ENCODE data around the gene MAGI2. TPM values are rescaled to one million over a fixed set of nuclear protein-coding genes. Genes with fewer than 3 reads are reported as not detected.

Gene MAGI2
- polyA plus RNA-seq, 3 donors = 0.03 to 0.11 TPM; not detected in 1

DNA sequence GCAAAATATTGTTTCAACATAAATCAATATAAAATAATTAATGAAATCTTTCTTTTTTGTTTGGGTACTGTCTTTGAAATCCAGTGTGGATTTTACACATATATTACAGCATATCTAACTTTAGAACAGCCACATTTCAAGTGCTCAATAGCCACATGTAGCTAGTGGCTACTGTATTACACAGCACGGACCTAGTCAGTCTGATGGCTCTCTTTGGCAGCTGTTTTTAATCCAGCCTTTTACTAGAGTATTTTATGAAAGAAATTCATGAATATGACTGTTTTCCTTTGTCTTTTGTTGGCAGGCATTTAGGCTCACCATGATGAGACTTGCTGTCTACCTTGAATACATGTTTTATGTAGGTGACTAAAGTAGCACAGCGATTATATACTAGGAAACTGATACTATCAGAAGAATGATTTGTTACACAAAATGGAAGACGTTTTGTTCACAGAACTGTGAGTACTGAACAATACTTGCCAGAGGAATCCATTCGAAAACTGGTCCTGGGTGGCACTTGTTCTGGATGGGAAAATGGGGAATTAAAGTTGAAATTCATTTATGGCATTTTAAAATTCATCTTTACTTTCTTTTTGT lies 1268.2 kb downstream of the MAGI2 start:
- intact Hi-C loops (cut with micrococcal nuclease) = no loop called here

DNA sequence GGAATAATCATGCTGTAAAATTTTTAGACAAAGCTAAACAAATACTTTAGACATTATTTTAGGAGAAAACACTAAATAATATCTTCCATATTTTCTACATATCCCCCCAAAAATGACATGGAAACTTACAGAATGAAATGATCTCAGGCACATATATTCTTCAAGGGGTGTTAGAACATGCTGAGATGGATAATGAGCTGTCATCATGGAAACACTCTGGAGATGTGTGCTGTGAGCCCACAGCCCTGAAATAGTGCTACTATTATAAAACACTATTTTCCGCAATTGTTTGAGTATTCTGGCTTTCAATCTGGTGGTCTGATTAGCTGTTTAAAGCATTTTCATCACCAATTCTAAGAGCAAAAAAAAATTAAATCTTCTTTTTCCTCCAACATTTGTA lies 1269.2 kb downstream of the MAGI2 start:
- Histone ChIP-seq H3K79me2 (ENCODE audit: insufficient read depth, low read length) (no peaks in the 10 kb centered on the region), H3K4me3 (replicated peaks in 1 of 3; ENCODE audit: low read depth in 2 of 3, low read length in 3 of 3) (no peak overlapping the region), H3K9me3 (replicated peaks in 1 of 2; ENCODE audit: control insufficient read depth in 1 of 2, insufficient read depth in 1 of 2, low read length in 2 of 2) (peaks cover 0 to 5% of the 10 kb centered on the region in 2 donors), H3K4me2 (replicated peaks; ENCODE audit: extremely low read depth, low read length, poor library complexity, severe bottlenecking) (no peak overlapping the region), H2AFZ (ENCODE audit: insufficient read depth, low read depth, low read length, poor library complexity, severe bottlenecking) (no peak overlapping the region), H4K20me1 (ENCODE audit: insufficient read depth, low read length) (no peaks in the 10 kb centered on the region), H3K27ac (ENCODE audit: low read depth in 1 of 2, low read length in 2 of 2) (no peak overlapping the region), H3K36me3 (replicated peaks in 1 of 2; ENCODE audit: control insufficient read depth in 1 of 2, insufficient read depth in 2 of 2, low read length in 2 of 2) (no peaks in the 10 kb centered on the region), H3K27me3 (ENCODE audit: control insufficient read depth in 2 of 2, insufficient read depth in 2 of 2, low read length in 2 of 2) (no peaks in the 10 kb centered on the region), H3K4me1 (ENCODE audit: control insufficient read depth in 1 of 2, insufficient read depth in 2 of 2, low read length in 2 of 2) (no peaks in the 10 kb centered on the region), H3K9ac (ENCODE audit: insufficient read depth, low read length, poor library complexity, severe bottlenecking) (no peak overlapping the region)
- TF ChIP-seq, protein P1, sequence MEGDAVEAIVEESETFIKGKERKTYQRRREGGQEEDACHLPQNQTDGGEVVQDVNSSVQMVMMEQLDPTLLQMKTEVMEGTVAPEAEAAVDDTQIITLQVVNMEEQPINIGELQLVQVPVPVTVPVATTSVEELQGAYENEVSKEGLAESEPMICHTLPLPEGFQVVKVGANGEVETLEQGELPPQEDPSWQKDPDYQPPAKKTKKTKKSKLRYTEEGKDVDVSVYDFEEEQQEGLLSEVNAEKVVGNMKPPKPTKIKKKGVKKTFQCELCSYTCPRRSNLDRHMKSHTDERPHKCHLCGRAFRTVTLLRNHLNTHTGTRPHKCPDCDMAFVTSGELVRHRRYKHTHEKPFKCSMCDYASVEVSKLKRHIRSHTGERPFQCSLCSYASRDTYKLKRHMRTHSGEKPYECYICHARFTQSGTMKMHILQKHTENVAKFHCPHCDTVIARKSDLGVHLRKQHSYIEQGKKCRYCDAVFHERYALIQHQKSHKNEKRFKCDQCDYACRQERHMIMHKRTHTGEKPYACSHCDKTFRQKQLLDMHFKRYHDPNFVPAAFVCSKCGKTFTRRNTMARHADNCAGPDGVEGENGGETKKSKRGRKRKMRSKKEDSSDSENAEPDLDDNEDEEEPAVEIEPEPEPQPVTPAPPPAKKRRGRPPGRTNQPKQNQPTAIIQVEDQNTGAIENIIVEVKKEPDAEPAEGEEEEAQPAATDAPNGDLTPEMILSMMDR (IDR thresholded peaks at IDR 0.05) = no peak
- no peaks in the 10 kb centered on the region for H3K4me1 Mint-ChIP-seq
- no peak overlapping the region for H3K27ac Mint-ChIP-seq
- no peaks in the 10 kb centered on the region for H3K27me3 Mint-ChIP-seq (ENCODE audit: low read depth in 3 of 3)
- H3K36me3 Mint-ChIP-seq = no peaks in the 10 kb centered on the region
- H3K9me3 Mint-ChIP-seq = peaks cover 0 to 5% (median 0%) of the 10 kb centered on the region in 7 donors
- no peak for DNase-seq
- no CpG with 5 or more reads among the region's 1 CpG for WGBS (ENCODE audit: insufficient coverage)
- no peak overlapping the region for H3K4me3 Mint-ChIP-seq
- intact Hi-C loops (cut with micrococcal nuclease) = no loop called here

More for the DNA sequence above, 1268.2 kb downstream of the MAGI2 start:
- Histone ChIP-seq H3K4me2 (replicated peaks; ENCODE audit: extremely low read depth, low read length, poor library complexity, severe bottlenecking) (no peak overlapping the region), H3K36me3 (replicated peaks in 1 of 2; ENCODE audit: control insufficient read depth in 1 of 2, insufficient read depth in 2 of 2, low read length in 2 of 2) (no peaks in the 10 kb centered on the region), H3K4me1 (ENCODE audit: control insufficient read depth in 1 of 2, insufficient read depth in 2 of 2, low read length in 2 of 2) (no peaks in the 10 kb centered on the region), H3K27me3 (ENCODE audit: control insufficient read depth in 2 of 2, insufficient read depth in 2 of 2, low read length in 2 of 2) (no peaks in the 10 kb centered on the region), H3K27ac (ENCODE audit: low read depth in 1 of 2, low read length in 2 of 2) (no peak overlapping the region), H3K4me3 (replicated peaks in 1 of 3; ENCODE audit: low read depth in 2 of 3, low read length in 3 of 3) (no peak overlapping the region), H3K79me2 (ENCODE audit: insufficient read depth, low read length) (no peaks in the 10 kb centered on the region), H3K9me3 (replicated peaks in 1 of 2; ENCODE audit: control insufficient read depth in 1 of 2, insufficient read depth in 1 of 2, low read length in 2 of 2) (peaks cover 0 to 5% of the 10 kb centered on the region in 2 donors), H2AFZ (ENCODE audit: insufficient read depth, low read depth, low read length, poor library complexity, severe bottlenecking) (no peak overlapping the region), H3K9ac (ENCODE audit: insufficient read depth, low read length, poor library complexity, severe bottlenecking) (no peak overlapping the region), H4K20me1 (ENCODE audit: insufficient read depth, low read length) (no peaks in the 10 kb centered on the region)
- TF ChIP-seq, protein P1 (IDR thresholded peaks at IDR 0.05) = no peak
- Mint-ChIP-seq H3K9me3 (peaks cover 0 to 5% (median 0%) of the 10 kb centered on the region in 7 donors), H3K27me3 (ENCODE audit: low read depth in 3 of 3) (no peaks in the 10 kb centered on the region), H3K4me1 (no peaks in the 10 kb centered on the region), H3K36me3 (no peaks in the 10 kb centered on the region), H3K27ac (no peak overlapping the region), H3K4me3 (no peak overlapping the region)
- DNase-seq = no peak
- WGBS (ENCODE audit: insufficient coverage) = no CpG with 5 or more reads among the region's 4 CpGs

Data from CD14-positive monocyte (primary cell).